HL-60/S4 treated with retinoic acid at 250 ng/mL for 4 days and 3 days (cell line): Measurements from ENCODE around the gene UTS2R.

Experiments
- in situ Hi-C: fragments of 300-500 bp; cut with MboI; formaldehyde crosslinking; loops from 2 replicates; pipeline ENCODE4 v1.7.0; 2022; ENCODE audit warnings: low sequenced_read_pairs

The UTS2R gene

GRCh38 chr17:82388223-82388921 lies 16.8 kb downstream of the UTS2R start:
- in situ Hi-C loops: no loop called here

DNA sequence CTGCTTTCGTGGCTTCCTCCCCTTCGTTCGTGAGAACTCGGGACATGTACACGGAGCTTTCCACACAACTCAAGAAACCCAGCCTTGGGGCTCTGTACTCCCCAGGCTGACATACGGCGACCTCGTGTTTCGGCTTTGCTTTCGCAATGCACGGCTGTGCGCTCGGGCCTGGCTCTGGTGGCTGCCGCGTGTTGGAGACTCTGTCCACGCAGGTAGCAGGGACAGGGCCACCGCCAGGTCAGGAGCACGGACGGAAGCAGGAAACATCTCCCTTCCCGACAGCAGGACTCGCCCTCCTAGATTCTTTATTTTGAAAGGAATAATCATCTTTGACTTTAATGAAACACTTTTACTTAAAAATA lies 17.3 kb downstream of the UTS2R start:
- in situ Hi-C loops: no loop called here

DNA sequence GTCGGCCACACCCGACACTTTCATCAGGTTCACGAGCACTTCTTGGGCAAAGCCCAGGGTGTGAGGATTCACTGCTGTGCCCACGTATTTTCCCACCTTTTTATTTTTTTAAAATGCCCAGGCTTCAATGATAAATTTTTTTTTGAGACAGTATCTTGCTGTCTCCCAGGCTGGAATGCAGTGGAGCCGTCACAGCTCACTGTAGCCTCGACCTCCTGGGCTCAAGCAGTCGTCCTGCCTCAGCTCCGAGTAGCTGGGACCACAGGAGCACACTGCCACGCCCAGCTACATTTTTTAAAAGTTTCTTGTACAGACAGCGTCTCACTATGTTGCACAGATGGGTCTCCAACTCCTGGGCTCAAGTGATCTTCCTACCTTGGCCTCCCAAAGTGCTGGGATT lies 17.8 kb downstream of the UTS2R start:
- in situ Hi-C loops: no loop called here

DNA sequence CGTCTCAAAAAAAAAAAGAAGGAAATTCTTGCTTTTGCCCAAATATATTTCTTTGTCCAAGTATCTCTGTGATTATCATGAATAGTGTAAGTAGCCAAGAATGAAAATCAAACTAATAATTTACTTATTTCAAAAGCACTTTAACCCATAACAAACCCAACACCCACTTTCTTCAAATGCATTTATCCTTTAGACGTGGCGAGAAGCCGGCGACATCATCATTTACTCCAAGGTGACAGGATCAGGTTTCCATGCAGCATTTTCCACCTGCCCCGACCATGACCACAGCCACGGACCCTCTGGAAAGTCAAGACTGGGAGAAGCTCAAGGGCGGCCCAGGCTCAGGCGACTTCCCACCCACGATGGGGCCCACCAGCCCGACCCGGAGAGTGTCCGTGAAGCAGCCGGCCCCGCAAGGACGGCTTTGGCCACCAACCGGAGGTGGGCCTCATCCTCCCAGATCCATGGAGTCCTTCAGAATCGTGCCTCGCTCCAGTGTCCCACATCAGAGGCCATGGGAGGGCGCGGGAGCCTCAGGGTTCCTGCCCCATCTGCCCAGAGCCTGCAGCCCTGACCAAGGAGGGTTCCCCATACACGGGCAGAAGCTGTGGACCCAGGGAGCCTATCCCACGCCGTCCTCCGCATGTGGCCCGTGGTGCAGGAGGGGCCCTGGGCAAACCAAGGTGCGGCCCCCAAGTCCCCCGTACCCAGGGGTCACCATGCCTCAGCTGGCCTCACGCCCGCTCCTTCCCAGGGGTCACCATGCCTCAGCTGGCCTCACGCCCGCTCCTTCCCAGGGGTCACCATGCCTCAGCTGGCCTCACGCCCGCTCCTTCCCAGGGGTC lies 18.7 kb downstream of the UTS2R start:
- in situ Hi-C loops: no loop called here

DNA sequence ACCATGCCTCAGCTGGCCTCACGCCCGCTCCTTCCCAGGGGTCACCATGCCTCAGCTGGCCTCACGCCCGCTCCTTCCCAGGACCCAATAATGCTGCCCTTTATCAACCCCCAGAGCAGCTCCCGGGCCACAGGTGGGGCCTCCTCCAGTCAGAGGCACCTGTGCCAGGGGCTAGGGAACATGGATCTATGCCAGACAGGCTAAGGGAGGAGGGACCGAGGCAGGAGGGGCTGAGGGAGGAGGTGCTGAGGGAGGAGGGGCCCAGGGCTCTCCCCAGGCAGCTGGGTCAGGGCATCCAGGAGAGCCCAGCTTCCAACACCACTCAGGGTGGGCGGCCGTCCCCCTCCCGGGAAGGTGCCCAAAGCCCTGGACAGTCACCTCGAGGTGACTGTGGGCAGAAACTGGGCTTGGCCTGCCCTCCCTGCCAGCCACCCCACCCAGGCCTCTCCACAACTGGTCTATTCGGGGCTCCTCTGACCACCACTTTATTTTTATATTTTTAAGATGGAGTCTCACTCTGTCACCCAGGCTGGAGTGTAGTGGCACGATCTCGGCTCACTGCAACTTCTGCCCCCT lies 19.4 kb downstream of the UTS2R start:
- in situ Hi-C loops: no loop called here

- in situ Hi-C loops: no loop called here
Observed at GRCh38 chr17:82391496-82392066, 20.0 kb downstream of the UTS2R start.

GRCh38 chr17:82392209-82392920 lies 20.8 kb downstream of the UTS2R start:
- in situ Hi-C loops: no loop called here

DNA sequence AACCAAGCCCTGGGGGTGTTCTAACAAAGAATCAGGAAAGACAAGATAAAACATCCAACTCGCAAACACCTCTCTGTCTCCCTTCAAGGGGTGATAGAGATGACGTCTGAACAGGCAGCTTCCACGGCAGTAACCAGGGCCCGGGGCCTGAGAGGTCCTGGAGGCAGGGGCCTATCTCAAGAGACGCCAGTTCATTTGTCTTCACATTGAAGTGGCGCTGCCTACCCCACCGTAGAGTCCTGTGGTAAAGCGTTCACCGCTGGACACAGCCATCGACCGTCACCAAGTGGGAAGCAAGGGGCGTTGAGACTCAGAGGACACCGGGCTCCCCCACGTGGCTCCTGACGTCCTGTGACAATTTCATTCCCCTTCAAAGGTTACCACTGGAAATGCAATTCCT lies 21.4 kb downstream of the UTS2R start:
- in situ Hi-C loops: no loop called here

GRCh38 chr17:82394278-82394677 lies 22.7 kb downstream of the UTS2R start:
- in situ Hi-C loops: no loop called here

DNA sequence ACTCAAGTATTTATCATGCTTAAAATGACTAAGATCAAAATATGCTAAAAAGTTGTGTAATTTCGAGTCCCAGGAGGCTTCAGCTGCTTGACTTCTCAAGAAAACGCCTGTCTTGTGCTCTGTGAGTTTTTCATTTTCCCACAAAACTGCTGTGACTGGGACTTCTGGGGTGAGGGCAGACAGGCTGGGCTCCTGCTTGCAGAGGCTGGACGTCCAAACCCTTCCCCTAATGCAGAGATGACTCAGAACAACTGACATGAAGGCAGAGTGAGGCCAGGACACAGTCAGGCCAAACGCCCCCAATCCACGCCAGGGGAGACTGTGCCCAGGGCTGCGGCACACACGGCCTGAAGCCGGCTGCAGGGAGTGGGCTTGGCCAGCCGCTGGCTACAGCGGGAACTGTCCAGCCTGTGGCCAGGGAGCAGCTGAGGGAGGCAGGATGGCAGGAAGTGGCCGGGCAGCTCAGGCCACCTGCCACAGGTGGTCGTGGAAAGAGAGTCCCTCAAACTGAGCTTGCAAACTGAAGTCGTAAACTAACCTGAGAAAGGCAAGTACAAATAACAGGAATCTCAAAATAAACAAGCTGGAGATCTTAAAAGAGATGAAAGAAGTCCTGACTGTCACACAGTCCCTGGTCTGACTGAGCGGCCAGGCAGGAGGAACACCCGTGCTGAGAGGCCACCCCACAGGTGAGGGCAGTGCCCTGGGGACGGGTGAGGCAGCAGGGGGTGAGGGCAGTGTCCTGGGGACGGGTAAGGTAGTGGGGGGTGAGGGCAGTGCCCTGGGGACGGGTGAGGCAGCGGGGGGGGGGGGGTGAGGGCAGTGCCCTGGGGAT lies 25.3 kb downstream of the UTS2R start:
- in situ Hi-C loops: no loop called here

- in situ Hi-C loops: no loop called here
Observed at GRCh38 chr17:82397449-82398335, 26.1 kb downstream of the UTS2R start.

- in situ Hi-C loops: no loop called here
Observed at GRCh38 chr17:82399041-82399441, 27.5 kb downstream of the UTS2R start.

DNA sequence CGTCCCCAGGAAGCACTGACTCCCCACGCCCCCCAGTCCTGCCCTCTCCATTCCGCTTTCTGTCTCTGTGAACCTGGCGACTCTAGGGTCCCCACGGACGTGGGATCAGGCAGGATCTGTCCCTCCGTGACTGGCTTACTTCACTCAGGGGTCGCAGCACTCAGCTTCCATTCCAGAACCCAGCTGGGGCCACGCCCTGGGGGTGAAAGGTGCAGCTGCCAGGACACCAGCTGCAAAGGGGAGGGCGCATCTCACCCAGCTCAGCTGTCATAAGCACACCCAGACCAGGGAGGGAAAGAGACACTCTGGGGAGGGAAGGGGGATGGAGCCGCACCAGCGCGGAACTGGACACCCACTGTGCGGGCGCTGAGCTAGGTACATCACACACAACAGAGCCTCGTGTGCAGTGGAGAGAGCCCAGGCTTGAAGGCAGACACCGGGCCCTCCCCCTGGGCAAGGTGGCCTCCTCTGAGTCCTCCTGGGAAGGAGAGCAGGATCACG lies 28.1 kb downstream of the UTS2R start:
- in situ Hi-C loops: loop anchor here (10.0 kb wide), 1 partner anchor 145 kb away; no protein-coding TSS in a partner anchor

- in situ Hi-C loops: loop anchor here (10.0 kb wide), 1 partner anchor 145 kb away; no protein-coding TSS in a partner anchor
Observed at GRCh38 chr17:82400206-82400605, 28.6 kb downstream of the UTS2R start.

- in situ Hi-C loops: loop anchor here (10.0 kb wide), 1 partner anchor 146 kb away; no protein-coding TSS in a partner anchor
Observed at GRCh38 chr17:82400830-82401229, 29.3 kb downstream of the UTS2R start.

DNA sequence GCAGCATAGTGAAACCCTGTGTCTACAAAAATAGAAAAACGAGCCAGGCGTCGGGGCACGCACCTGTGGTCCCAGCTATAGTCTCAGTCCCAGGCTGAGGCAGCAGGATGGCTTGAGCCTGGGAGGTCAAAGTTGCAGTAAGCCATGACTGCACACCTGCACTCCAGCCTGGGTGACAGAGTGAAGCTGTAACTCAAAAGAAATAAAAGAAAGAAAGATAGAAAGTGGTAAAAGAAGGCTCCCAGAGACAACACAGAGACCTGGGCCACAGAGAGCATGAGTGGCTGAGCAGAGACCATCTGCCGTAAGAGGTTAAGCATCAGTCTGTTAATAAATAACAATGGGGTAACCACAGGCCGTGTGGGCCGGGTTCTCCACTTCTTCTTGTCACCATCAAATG lies 31.3 kb downstream of the UTS2R start:
- in situ Hi-C loops: loop anchor here (10.0 kb wide), 1 partner anchor 148 kb away; no protein-coding TSS in a partner anchor

- in situ Hi-C loops: loop anchor here (10.0 kb wide), 1 partner anchor 149 kb away; no protein-coding TSS in a partner anchor
Observed at GRCh38 chr17:82403662-82404660, 32.4 kb downstream of the UTS2R start.
